B cell (primary cell): Measurements from ENCODE around the gene CDC42EP4.

Source experiments
- CTCF ChIP-seq: fragments of 200-600 bp; IDR thresholded peaks from one replicate; pipeline ENCODE4 v1.8.0; 2022; ENCODE audit warnings: antibody characterized with exemption, mild to moderate bottlenecking
- EZH2 ChIP-seq: IDR thresholded peaks from 2 replicates; pipeline ENCODE4 v1.6.1; 2012; ENCODE audit warnings: borderline replicate concordance, low read depth, mild to moderate bottlenecking, moderate library complexity, low read length; ENCODE audit not compliant: insufficient read depth, poor library complexity, severe bottlenecking

- TF ChIP-seq CTCF (no peak), EZH2 (no peak)
These were observed 7.0 kb upstream of the CDC42EP4 start for GRCh38 chr17:73318836-73319235.
